Spleen (tissue), 11 donors: ENCODE measurements around the gene EDEM1. TPM values are rescaled to one million over a fixed set of nuclear protein-coding genes. Genes with fewer than 3 reads are reported as not detected.

Experiments
- DNase-seq: peaks from one replicate; pipeline ENCODE4 v3.0.0-alpha.2; 2020
- H3K27ac ChIP-seq, 8 donors: fragments of 200-600 bp; sonication (generic) in 7 of 8; 1 replicate in 4 of 8; 2 replicates in 4 of 8; pipeline versions ENCODE4 v1.5.0 to v1.8.0; 2016 to 2021; ENCODE audit warnings: inconsistent platforms in 4 of 8, mild to moderate bottlenecking in 4 of 8, moderate library complexity in 1 of 8
- H3K27me3 ChIP-seq, 7 donors: fragments of 200-600 bp; sonication (generic) in 6 of 7; replicated peaks in 1 of 7; 1 replicate in 4 of 7; 2 replicates in 3 of 7; pipeline versions ENCODE4 v1.5.0 to v1.8.0; 2016 to 2021; ENCODE audit warnings: inconsistent platforms in 3 of 7, mild to moderate bottlenecking in 1 of 7
- H3K36me3 ChIP-seq, 6 donors: fragments of 200-600 bp; sonication (generic) in 5 of 6; 1 replicate in 4 of 6; 2 replicates in 2 of 6; pipeline versions ENCODE4 v1.5.0 to v1.8.0; 2016 to 2021; ENCODE audit warnings: inconsistent platforms in 2 of 6
- H3K4me1 ChIP-seq, 6 donors: fragments of 200-600 bp; sonication (generic) in 5 of 6; 1 replicate in 3 of 6; 2 replicates in 3 of 6; pipeline versions ENCODE4 v1.5.0 to v1.8.0; 2016 to 2021; ENCODE audit warnings: inconsistent platforms in 3 of 6
- H3K4me3 ChIP-seq, 8 donors: fragments of 200-600 bp; sonication (generic) in 7 of 8; 1 replicate in 4 of 8; 2 replicates in 4 of 8; pipeline versions ENCODE4 v1.5.0 to v1.8.0; 2016 to 2021; ENCODE audit warnings: inconsistent platforms in 4 of 8, mild to moderate bottlenecking in 4 of 8, moderate library complexity in 2 of 8
- H3K9me3 ChIP-seq, 8 donors: fragments of 200-600 bp; sonication (generic) in 7 of 8; 1 replicate in 4 of 8; 2 replicates in 4 of 8; pipeline versions ENCODE4 v1.5.0 to v1.8.0; 2016 to 2021; ENCODE audit warnings: inconsistent platforms in 4 of 8
- POLR2A ChIP-seq, 3 donors: fragments of 450-650 bp; IDR thresholded peaks; one replicate each; pipeline ENCODE4 v1.5.1; 2017; ENCODE audit warnings: antibody characterized with exemption in 3 of 3, mild to moderate bottlenecking in 1 of 3
- POLR2AphosphoS5 ChIP-seq, 3 donors: sonication (generic); formaldehyde crosslinking; IDR thresholded peaks; one replicate each; pipeline ENCODE4 v1.5.1; 2017; ENCODE audit warnings: antibody characterized with exemption in 3 of 3
- WGBS, 5 donors: extraction: QIAGEN DNeasy Blood & Tissue Kit in 3 of 5; methylation state at CpG; one replicate each; pipeline versions ENCODE4 v1.1.5 to v1.1.7; 2013 to 2018; 5-methylcytosine and 5-hydroxymethylcytosine counted together
- intact Hi-C: fragments of 100-400 bp; cut with DNase I; formaldehyde crosslinking; loops from one replicate; pipeline ENCODE4 v1.15.0; 2023; ENCODE audit warnings: low total_unique reads
- polyA plus RNA-seq, 3 donors: library from polyadenylated mRNA; stranded (reverse); fragments of 200-250 nt; gene quantifications; one replicate each; pipeline ENCODE4 v1.2.1, GENCODE V29; 2013
- total RNA-seq, 7 donors: library from RNA; depleted of rRNA in 3 of 7; stranded (reverse); fragments of >200 nt in 3 of 7; fragmentation: NEBNext Ultra II Directional in 4 of 7; extraction: Animal tissue kit (Norgen Biotek cat#: 25700) in 4 of 7; gene quantifications; one replicate each; pipeline versions ENCODE4 v1.1.0 to v1.2.1, GENCODE V29; 2016 to 2021
- TF ChIP-seq, protein P1 (sequence below), 11 experiments: fragments of 200-600 bp in 7 of 11; fragments of 450-650 bp in 4 of 11; sonication (generic) in 4 of 11; IDR thresholded peaks in 8 of 11; conservative IDR thresholded peaks in 3 of 11; 1 replicate in 7 of 11; 2 replicates in 4 of 11; pipeline versions ENCODE4 v1.4.0 to v1.8.0; 2016 to 2021; ENCODE audit warnings: antibody characterized with exemption in 11 of 11, inconsistent platforms in 4 of 11, mild to moderate bottlenecking in 1 of 11
- donor health status: healthy with polysubstance abuse.
- donor health status: DM: no; HTN: no; CAD: no; lungs with moderate emphysema.
- donor health status: DM: no; HTN: no; CAD: no.
- donor health status: Bipolar disorder and iron deficiency.
- donor health status: healthy.
- donor health status: DM: no; HTN: no; CAD: no.
- donor health status: DM: yes; HTN: yes; CAD: no.

EDEM1 gene
- total and polyA plus RNA-seq, 10 donors, result 8.4 to 174 (median 73.8) TPM

DNA sequence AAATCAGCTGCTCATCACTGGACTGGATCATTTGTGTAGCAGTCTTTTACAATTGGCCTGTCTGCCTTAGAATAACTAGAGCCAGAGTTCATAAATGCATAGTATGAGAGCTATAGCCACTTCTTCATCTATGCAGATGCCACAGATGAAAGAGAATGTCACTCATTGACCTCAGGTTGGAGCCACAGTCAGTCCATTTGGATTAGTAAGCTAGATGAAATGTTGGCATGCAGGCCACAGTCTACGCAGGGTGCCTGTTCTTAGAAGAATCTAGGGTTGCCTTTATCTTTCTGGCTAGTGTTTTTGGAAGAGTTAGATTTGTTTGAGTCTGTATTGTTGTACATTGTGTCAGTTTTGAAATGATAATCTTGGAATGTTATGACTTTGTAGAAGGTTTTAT is 25.4 kb upstream of the EDEM1 start:
- H3K36me3 ChIP-seq, result no peaks in the 10 kb centered on the region
- WGBS, 5 donors, result 86 to 100% (median 92%) methylated on average over 1 of the region's 1 CpG
- TF ChIP-seq, protein P1, sequence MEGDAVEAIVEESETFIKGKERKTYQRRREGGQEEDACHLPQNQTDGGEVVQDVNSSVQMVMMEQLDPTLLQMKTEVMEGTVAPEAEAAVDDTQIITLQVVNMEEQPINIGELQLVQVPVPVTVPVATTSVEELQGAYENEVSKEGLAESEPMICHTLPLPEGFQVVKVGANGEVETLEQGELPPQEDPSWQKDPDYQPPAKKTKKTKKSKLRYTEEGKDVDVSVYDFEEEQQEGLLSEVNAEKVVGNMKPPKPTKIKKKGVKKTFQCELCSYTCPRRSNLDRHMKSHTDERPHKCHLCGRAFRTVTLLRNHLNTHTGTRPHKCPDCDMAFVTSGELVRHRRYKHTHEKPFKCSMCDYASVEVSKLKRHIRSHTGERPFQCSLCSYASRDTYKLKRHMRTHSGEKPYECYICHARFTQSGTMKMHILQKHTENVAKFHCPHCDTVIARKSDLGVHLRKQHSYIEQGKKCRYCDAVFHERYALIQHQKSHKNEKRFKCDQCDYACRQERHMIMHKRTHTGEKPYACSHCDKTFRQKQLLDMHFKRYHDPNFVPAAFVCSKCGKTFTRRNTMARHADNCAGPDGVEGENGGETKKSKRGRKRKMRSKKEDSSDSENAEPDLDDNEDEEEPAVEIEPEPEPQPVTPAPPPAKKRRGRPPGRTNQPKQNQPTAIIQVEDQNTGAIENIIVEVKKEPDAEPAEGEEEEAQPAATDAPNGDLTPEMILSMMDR (IDR thresholded peaks at IDR 0.05 in 8 of 11, conservative IDR thresholded peaks at IDR 0.05 in 3 of 11), result no peak
- TF ChIP-seq POLR2A (IDR thresholded peaks at IDR 0.05) (no peak), POLR2AphosphoS5 (IDR thresholded peaks at IDR 0.05) (no peak)
- H3K4me1 ChIP-seq, result peaks cover 10 to 96% (median 57%) of the 10 kb centered on the region in 6 donors
- intact Hi-C loops, result no loop called here
- H3K4me3 ChIP-seq, result no peak overlapping the region
- H3K9me3 ChIP-seq, result no peaks in the 10 kb centered on the region
- H3K27ac ChIP-seq, result peak overlapping the region in 1 of 8 donors; percentile 12
- H3K27me3 ChIP-seq, result no peaks in the 10 kb centered on the region
- no peak for DNase-seq

DNA sequence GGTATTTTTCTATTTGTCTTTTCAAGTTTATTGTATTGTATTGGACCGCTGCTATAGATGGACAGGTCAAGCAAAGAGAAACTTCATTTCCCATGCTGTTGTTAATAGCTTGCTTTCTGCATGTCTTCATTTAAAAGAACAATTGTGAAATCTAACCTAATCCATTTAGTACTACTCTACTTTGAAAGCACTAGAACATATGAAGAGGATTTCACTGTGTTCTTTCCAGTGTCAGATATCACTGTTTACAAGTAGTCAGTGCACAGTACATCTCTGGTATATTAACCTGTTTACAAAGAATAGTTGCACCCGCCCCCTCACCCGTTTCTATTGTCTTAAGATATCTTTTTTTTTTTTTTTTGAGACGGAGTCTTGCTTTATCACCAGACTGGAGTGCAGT is 21.8 kb upstream of the EDEM1 start:
- Histone ChIP-seq H3K27ac (no peak overlapping the region), H3K36me3 (peaks cover 0 to 4% (median 3%) of the 10 kb centered on the region in 6 donors), H3K4me1 (peaks cover 6 to 91% (median 54%) of the 10 kb centered on the region in 6 donors), H3K4me3 (no peak overlapping the region), H3K27me3 (no peaks in the 10 kb centered on the region), H3K9me3 (no peaks in the 10 kb centered on the region)
- DNase-seq, result no peak
- intact Hi-C loops, result no loop called here
- 86 to 96% (median 92%) methylated on average over 4 of the region's 4 CpGs for WGBS, 5 donors
- no peak for TF ChIP-seq POLR2AphosphoS5 (IDR thresholded peaks at IDR 0.05)
- TF ChIP-seq, protein P1 (IDR thresholded peaks at IDR 0.05 in 8 of 11, conservative IDR thresholded peaks at IDR 0.05 in 3 of 11), result no peak
- no peak for TF ChIP-seq POLR2A (IDR thresholded peaks at IDR 0.05)

DNA sequence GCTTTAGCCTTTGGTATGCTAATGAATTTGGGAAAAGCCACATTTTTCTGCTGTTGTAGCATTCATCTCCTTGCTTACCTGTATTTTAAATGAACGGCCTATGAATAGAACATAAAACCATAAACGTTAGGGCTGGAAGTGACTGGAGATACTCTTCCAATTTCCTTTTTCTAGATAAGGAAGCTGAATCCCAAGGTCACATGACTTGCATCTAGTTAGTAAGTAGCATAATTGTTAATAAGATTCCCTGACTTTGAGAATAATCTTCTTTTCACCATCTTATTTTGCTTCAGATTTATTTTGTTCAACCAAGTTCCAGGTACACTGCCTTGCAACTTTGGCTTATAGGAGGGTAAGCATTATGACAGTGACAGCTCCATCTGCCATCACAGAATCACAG is 20.7 kb upstream of the EDEM1 start:
- peaks cover 0 to 80% (median 43%) of the 10 kb centered on the region in 6 donors for H3K4me1 ChIP-seq
- no peak overlapping the region for H3K4me3 ChIP-seq
- 55 to 81% (median 61%) methylated on average over 2 of the region's 2 CpGs for WGBS, 5 donors
- no peak overlapping the region for H3K27ac ChIP-seq
- no peaks in the 10 kb centered on the region for H3K27me3 ChIP-seq
- H3K36me3 ChIP-seq, result peaks cover 0 to 15% (median 13%) of the 10 kb centered on the region in 6 donors
- intact Hi-C loops, result no loop called here
- TF ChIP-seq, protein P1 (IDR thresholded peaks at IDR 0.05 in 8 of 11, conservative IDR thresholded peaks at IDR 0.05 in 3 of 11), result no peak
- TF ChIP-seq POLR2AphosphoS5 (IDR thresholded peaks at IDR 0.05) (no peak), POLR2A (IDR thresholded peaks at IDR 0.05) (no peak)
- no peak for DNase-seq
- no peaks in the 10 kb centered on the region for H3K9me3 ChIP-seq

- H3K4me3 ChIP-seq, result no peak overlapping the region
- H3K27ac ChIP-seq, result peak overlapping the region in 1 of 8 donors; percentile 13
- TF ChIP-seq POLR2A (IDR thresholded peaks at IDR 0.05) (no peak), POLR2AphosphoS5 (IDR thresholded peaks at IDR 0.05) (no peak)
- TF ChIP-seq, protein P1 (IDR thresholded peaks at IDR 0.05 in 8 of 11, conservative IDR thresholded peaks at IDR 0.05 in 3 of 11), result no peak
- H3K36me3 ChIP-seq, result peaks cover 0 to 28% (median 26%) of the 10 kb centered on the region in 6 donors
- no peak for DNase-seq
- H3K9me3 ChIP-seq, result no peaks in the 10 kb centered on the region
- 91 to 96% (median 94%) methylated on average over 4 of the region's 4 CpGs for WGBS, 5 donors
- intact Hi-C loops, result no loop called here
- peaks cover 0 to 67% (median 34%) of the 10 kb centered on the region in 6 donors for H3K4me1 ChIP-seq
- no peaks in the 10 kb centered on the region for H3K27me3 ChIP-seq
Measured at GRCh38 chr3:5168110-5168509, 19.4 kb upstream of the EDEM1 start.
